ENCODE results near the gene INSC. TPM values are rescaled to one million over a fixed set of nuclear protein-coding genes. Genes with fewer than 3 reads are reported as not detected.

Gene INSC
- total RNA-seq, 2 donors from 2014 or later = 1.6 TPM

GRCh38 chr11:15119826-15120225 lies 5.1 kb downstream of the INSC start:
- H3K4me3 ChIP-seq = no peak overlapping the region
- intact Hi-C loops (cut with DNase I) = no loop called here
- H3K27ac ChIP-seq = no peak overlapping the region

GRCh38 chr11:15123849-15124248 lies 9.1 kb downstream of the INSC start:
- Histone ChIP-seq H3K4me3 (no peak overlapping the region), H3K9ac (ENCODE audit: low read depth in 2 of 2, low read length in 2 of 2) (no peak overlapping the region), H3K36me3 (no peaks in the 10 kb centered on the region), H3K27me3 (no peaks in the 10 kb centered on the region), H3K4me1 (no peaks in the 10 kb centered on the region), H3K27ac (no peak overlapping the region), H3K9me3 (no peaks in the 10 kb centered on the region)
- no peak for DNase-seq
- intact Hi-C loops (cut with DNase I) = no loop called here
- TF ChIP-seq CTCF (IDR thresholded peaks at IDR 0.05) = no peak

More at GRCh38 chr11:15119826-15120225, 5.1 kb downstream of the INSC start:
- TF ChIP-seq CTCF (IDR thresholded peaks at IDR 0.05) = no peak
- H3K9me3 ChIP-seq = no peaks in the 10 kb centered on the region
- H3K4me1 ChIP-seq = no peaks in the 10 kb centered on the region
- peaks cover 4% of the 10 kb centered on the region for H3K27me3 ChIP-seq
- H3K9ac ChIP-seq (ENCODE audit: low read depth in 2 of 2, low read length in 2 of 2) = no peak overlapping the region
- H3K36me3 ChIP-seq = no peaks in the 10 kb centered on the region
- DNase-seq = no peak

GRCh38 chr11:15124528-15124927 lies 9.8 kb downstream of the INSC start:
- TF ChIP-seq CTCF (IDR thresholded peaks at IDR 0.05) = no peak
- H3K9me3 ChIP-seq = no peaks in the 10 kb centered on the region
- H3K27me3 ChIP-seq = no peaks in the 10 kb centered on the region
- no peak overlapping the region for H3K4me3 ChIP-seq
- no peaks in the 10 kb centered on the region for H3K36me3 ChIP-seq
- H3K9ac ChIP-seq (ENCODE audit: low read depth in 2 of 2, low read length in 2 of 2) = no peak overlapping the region
- no peak for DNase-seq
- intact Hi-C loops (cut with DNase I) = no loop called here
- no peaks in the 10 kb centered on the region for H3K4me1 ChIP-seq
- no peak overlapping the region for H3K27ac ChIP-seq

GRCh38 chr11:15127341-15127740 lies 12.6 kb downstream of the INSC start:
- no peak for TF ChIP-seq CTCF (IDR thresholded peaks at IDR 0.05)
- no peaks in the 10 kb centered on the region for H3K4me1 ChIP-seq
- intact Hi-C loops (cut with DNase I) = no loop called here
- H3K9ac ChIP-seq (ENCODE audit: low read depth in 2 of 2, low read length in 2 of 2) = no peak overlapping the region
- H3K9me3 ChIP-seq = no peaks in the 10 kb centered on the region
- no peak overlapping the region for H3K4me3 ChIP-seq
- no peaks in the 10 kb centered on the region for H3K36me3 ChIP-seq
- no peak for DNase-seq
- H3K27ac ChIP-seq = no peak overlapping the region
- no peaks in the 10 kb centered on the region for H3K27me3 ChIP-seq

GRCh38 chr11:15128621-15129020 lies 13.9 kb downstream of the INSC start:
- intact Hi-C loops (cut with DNase I) = no loop called here
- H3K9me3 ChIP-seq = no peaks in the 10 kb centered on the region
- no peak for DNase-seq
- H3K36me3 ChIP-seq = no peaks in the 10 kb centered on the region
- no peaks in the 10 kb centered on the region for H3K4me1 ChIP-seq
- no peak overlapping the region for H3K27ac ChIP-seq
- H3K9ac ChIP-seq (ENCODE audit: low read depth in 2 of 2, low read length in 2 of 2) = no peak overlapping the region
- no peaks in the 10 kb centered on the region for H3K27me3 ChIP-seq
- no peak overlapping the region for H3K4me3 ChIP-seq
- no peak for TF ChIP-seq CTCF (IDR thresholded peaks at IDR 0.05)

GRCh38 chr11:15136166-15136565 lies 21.4 kb downstream of the INSC start:
- intact Hi-C loops (cut with DNase I) = no loop called here
- no peak overlapping the region for H3K4me3 ChIP-seq
- no peak for TF ChIP-seq CTCF (IDR thresholded peaks at IDR 0.05)
- no peaks in the 10 kb centered on the region for H3K36me3 ChIP-seq
- no peaks in the 10 kb centered on the region for H3K27me3 ChIP-seq
- no peaks in the 10 kb centered on the region for H3K4me1 ChIP-seq
- no peaks in the 10 kb centered on the region for H3K9me3 ChIP-seq
- no peak for DNase-seq
- H3K27ac ChIP-seq = no peak overlapping the region
- no peak overlapping the region for H3K9ac ChIP-seq (ENCODE audit: low read depth in 2 of 2, low read length in 2 of 2)

Measured in colonic mucosa (tissue), 4 donors.